Left colon (tissue), 2 donors: ENCODE results near the gene PPP4R3B. TPM values are rescaled to one million over a fixed set of nuclear protein-coding genes. Genes with fewer than 3 reads are reported as not detected.
A peak's percentile ranks its signal among the peaks of the same experiment; 100 is the strongest.

Experiments used
- ATAC-seq: fragments of 200-7000 bp; cut with Tn5 transposase; one replicate; pipeline ENCODE4 v1.9.1; 2020; ENCODE audit warnings: mild to moderate bottlenecking, moderate library complexity
- DNase-seq, 2 donors: peaks; one replicate each; pipeline ENCODE4 v3.0.0-alpha.2; 2020
- intact Hi-C, 2 donors: fragments of 100-400 bp; cut with DNase I in 1 of 2; cut with micrococcal nuclease in 1 of 2; formaldehyde crosslinking; loops; one replicate each; pipeline versions ENCODE4 v1.11.2 to v1.14.0; 2022; cut with DNase I, micrococcal nuclease
- total RNA-seq, 2 donors: library from RNA; stranded (reverse); fragmentation: NEBNext Ultra II Directional; extraction: Animal tissue kit (Norgen Biotek cat#: 25700); gene quantifications; one replicate each; pipeline ENCODE4 v1.2.1, GENCODE V29; 2021
- donor health status: DM: no; HTN: no; CAD: no.
- donor health status: DM: yes; HTN: yes; CAD: no.

Gene PPP4R3B
- total RNA-seq, 2 donors from 2014 or later: 59.0 to 64.7 TPM

DNA sequence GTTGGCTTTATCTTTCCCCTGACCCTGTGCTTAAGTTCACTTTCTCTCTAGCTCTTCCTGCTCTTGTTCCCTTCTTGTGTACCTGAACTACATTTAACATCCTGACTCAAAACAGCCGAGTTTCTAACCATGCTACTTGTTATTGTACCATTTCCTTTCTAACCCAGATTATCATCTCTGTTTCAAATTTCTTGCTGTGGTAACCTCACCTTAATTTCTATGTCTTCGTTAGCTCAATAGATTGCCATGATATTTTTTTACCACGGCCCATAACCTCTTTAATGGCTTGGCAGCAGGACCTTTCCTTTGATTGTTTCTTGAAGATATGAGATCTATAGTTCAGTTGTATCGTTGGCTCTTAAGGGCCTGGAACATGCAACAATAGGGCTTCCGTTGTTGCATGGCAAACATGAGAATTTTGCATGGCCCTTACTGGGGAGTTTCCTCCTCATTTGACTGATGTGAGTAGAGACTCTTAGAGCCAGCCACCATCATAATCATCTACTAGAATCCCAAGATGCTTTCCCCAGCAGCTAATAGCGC is 86.8 kb downstream of the PPP4R3B start:
- DNase-seq (no peak), ATAC-seq (no peak)
- intact Hi-C loops: no loop called here

DNA sequence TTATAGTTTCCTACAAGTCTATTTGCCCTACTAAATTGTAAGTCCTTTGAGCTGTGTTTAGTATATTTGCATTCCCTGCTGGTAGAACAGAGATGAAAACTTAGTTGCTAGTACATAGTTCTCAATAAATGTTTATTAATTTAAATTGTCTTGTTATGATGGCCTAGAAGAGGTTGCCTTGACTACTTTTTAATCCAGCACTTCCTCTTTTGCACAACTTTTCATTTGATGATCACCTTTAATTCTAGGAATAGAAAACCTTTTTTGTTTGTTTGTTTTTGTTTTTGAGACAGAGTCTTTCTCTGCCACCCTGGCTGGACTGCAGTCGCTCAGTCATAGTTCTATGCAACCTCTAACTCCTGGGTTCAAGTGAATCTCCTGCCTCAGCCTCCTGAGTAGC is 91.2 kb downstream of the PPP4R3B start:
- no peak for DNase-seq
- ATAC-seq: no peak
- intact Hi-C loops: no loop called here

DNA sequence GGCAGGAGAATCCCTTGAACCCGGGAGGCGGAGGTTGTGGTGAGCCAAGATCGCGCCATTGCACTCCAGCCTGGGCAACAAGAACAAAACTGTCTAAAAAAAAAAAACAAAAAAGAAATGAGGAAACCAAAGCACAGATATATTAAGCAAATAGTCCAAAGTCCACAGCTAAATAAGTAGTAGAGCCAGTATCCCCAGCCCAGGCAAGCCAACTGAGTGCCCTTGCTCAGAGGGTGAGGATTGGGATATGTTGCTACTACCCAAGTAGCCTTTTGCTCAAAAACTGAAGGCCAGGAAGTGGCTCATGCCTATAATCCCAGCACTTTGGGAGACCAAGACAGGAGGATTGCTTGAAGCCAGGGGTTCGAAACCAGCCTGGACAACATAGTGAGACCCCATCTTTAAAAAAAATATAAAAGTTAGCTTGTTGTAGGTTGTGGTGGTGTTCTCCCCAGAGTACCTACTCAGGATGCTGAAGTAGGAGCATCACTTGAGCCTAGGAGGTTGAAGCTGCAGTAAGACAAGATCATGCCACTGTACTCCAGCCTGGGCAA is 92.5 kb downstream of the PPP4R3B start:
- DNase-seq (no peak), ATAC-seq (no peak)
- intact Hi-C loops: no loop called here

DNA sequence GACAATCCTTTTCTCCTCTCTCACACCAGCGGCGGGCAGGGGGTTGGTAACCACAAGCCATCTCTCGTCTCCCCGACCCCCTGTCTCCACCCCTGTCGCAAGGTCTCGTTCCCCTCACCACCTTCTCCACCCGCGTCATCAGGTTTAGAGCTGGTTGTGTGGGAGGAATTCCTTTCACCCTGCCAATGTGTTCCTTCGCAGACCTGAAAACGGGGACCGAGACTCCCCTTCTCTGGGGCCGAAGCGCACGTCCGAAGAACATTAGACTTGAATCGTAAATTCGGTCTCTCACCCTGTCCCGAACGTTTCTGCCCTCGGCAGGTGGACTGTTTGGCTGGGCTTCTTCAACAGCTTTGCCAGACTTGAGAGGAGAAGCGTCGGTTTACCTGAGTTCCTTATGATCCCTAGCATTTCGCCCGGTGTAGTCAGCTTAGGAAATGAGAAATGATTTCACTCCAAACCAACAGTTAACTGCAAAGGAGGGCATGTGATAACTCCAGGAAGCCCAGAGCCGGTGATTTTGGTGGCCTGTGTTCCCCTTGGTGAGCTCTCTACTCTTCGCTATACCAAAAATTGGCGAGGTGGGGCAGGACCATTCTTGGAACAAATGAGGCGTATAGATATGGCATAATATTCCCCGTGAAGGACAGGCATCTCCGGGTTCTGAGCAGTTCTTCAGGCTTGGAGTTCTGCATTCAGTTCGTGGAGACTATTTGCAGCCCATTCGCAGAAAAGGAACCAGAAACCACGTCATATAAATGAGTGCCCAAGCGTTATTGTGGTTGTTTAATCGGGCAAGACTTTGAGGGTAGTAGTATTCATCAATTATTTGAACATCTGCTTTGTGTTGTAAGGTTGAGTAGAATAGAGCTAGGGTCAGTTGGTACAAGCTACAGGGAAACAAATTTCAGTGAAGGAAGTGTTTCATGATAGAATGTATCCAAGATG is 97.2 kb downstream of the PPP4R3B start:
- ATAC-seq (peak; percentile 33), DNase-seq (peak; percentile 25 to 36)
- intact Hi-C loops: no loop called here

DNA sequence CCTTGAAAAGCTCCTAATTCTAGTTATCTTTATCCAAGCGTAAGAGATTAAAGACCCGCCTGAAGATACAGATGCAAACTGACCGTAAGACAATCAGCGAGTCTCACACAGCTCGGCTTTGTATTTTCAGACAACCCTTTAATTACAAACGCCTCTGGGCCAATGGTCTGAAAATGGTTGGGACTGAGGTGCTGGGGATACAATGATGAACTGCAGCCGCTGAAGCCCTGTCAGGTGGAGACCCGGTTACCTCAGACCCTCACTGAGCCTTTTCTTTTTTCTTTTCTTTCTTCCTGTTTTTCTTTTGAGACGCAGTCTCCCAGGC is 98.6 kb downstream of the PPP4R3B start:
- intact Hi-C loops: no loop called here
- DNase-seq (no peak), ATAC-seq (peak; percentile 4)

DNA sequence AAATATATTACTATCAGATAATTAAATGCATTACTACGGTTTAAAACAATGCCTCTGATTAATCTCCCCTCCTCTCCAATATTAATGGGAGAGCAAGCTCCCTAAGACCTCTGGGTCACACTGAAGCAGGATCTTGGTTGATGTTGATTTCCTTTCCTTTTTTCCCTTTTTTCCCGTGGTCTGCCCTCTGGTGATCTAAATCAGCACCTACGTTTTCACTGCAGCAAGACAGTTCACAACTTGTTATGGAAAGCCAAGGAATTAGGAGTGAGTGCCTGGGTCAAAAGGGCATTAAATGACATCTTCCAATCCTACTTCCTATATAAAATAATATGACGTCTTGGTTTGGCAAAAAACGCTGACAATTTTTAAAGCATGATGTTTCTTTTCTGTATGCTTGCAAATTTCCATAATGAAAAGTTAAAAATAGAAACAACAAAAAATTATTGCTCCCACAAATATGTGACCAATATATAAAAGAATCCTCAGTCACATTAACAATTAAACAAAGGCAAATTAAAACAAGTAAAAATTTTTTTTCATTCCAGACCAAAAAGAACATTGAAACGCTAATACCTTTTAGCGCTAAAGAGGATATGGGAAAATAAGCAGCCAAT is 105.8 kb downstream of the PPP4R3B start:
- ATAC-seq (peak; percentile 24), DNase-seq (no peak)
- intact Hi-C loops: no loop called here

DNA sequence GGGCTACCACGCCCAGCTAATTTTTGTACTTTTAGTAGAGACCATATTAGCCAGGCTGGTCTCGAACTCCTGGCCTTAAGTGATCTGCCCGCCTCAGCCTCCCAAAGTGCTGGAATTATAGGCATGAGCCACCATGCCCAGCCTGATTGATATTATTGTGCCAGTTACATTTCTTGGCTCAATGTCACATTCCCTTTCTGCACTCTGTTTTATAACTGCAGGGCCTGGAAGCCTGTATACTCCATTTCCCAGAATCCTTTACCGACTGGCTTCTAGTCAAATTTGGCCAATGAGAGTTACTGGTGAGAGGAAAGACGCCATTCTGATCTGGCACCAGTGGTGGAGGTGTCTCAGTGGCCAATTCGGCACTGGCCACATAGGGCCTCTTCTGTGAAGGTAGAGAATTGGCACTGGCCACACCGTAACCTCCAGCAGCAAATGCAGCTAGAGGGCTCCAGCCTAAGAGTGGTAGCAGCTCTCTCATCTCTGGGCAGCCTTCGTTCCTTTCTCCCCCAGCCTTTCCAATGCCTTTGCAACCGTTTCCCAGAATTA is 114.8 kb downstream of the PPP4R3B start:
- intact Hi-C loops: no loop called here
- DNase-seq (no peak), ATAC-seq (no peak)

DNA sequence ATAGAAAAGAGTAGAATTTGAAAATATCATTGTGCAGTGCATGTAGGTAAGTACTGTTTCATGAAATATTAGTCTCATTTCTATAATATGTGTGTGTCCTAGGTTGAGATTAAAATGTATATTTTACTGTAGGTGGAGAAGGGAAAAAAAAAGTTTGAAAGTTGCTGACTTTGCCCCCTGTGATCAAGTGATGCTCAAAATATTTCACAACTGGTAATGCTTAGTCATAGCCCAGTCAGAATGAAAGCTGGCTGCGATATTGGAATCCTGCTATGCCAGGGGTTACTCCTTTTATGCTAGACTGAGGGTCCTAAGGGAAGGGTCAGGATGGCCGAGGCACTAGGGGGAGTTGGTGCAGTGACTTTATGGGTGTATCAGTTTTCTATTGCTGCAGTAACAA is 117.4 kb downstream of the PPP4R3B start:
- DNase-seq: no peak
- intact Hi-C loops: no loop called here
- ATAC-seq: no peak

DNA sequence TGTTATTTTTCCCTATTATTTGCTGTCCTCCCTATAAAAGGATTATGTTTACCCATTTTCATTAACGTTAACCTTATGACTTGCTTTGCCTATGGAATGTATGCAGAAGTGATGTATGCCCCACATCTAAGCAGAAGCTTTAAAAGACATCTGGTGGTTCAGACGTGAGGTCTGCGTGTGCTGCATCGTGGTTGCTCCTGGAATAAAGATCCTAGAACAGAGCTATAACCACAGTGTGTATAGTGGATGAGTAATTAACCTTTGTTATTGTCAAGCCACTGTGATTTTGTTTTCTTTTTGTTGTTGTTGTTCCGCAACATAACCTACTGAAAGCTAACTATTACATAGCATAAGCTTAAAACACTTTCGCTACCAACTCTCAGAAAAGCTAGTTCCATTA is 118.8 kb downstream of the PPP4R3B start:
- no peak for ATAC-seq
- DNase-seq: no peak
- intact Hi-C loops: no loop called here

Other genes with a start within 250 kb of the PPP4R3B start
- 10 to 100 TPM in 1 of 2 donors, 1 to 10 TPM in 1; 5.5 to 13.4 TPM for gene CCDC88A, start 197.8 kb downstream of the PPP4R3B start, total RNA-seq
- 10 to 100 TPM; 13.3 to 17.5 TPM for gene CFAP36, start 97.9 kb downstream of the PPP4R3B start, total RNA-seq
- gene PNPT1, start 76.2 kb upstream of the PPP4R3B start, total RNA-seq: 10 to 100 TPM; 18.4 to 20.0 TPM